Fibroblast of lung (primary cell): ENCODE data around the gene CHD3.

Source experiments
- CTCF ChIP-seq, 2 donors: IDR thresholded peaks in 1 of 2; conservative IDR thresholded peaks in 1 of 2; 1 replicate in 1 of 2; 2 replicates in 1 of 2; pipeline ENCODE4 v1.5.1; 2011 to 2012; ENCODE audit warnings: low read length in 2 of 2, control low read depth in 1 of 2, inconsistent platforms in 1 of 2, low read depth in 1 of 2, mild to moderate bottlenecking in 1 of 2
- EZH2 ChIP-seq: IDR thresholded peaks from 2 replicates; pipeline ENCODE4 v1.5.1; 2012; ENCODE audit warnings: low read length, control low read depth, mild to moderate bottlenecking; ENCODE audit errors: missing control alignments

- TF ChIP-seq CTCF (conservative IDR thresholded peaks at IDR 0.05 in 1 of 2, IDR thresholded peaks at IDR 0.05 in 1 of 2; ENCODE audit: low read depth in 1 of 2, low read length in 2 of 2) (no peak), EZH2 (no peak)
Measured at GRCh38 chr17:7885367-7886226, 3.0 kb upstream of the CHD3 start.
